NOMO-1 (cell line): ENCODE measurements around the gene TUFT1.
"Not testable (repeated sequence)": the region's sequence is repeated elsewhere in the genome, so short reads cannot be mapped to it uniquely, and the experiment has no call there.

Experiments
- DNase-seq, 2 experiments: peaks; one replicate each; lab custom pipeline; 2025; ENCODE audit not compliant: unreplicated experiment in 2 of 2; lab: John Stamatoyannopoulos, UW

The TUFT1 gene

GRCh38 chr1:151611832-151612500 is 71.9 kb downstream of the TUFT1 start, which contains the start of gene SNX27:
Gene SNX27 (plus strand): TSS chr1:151612050. CDS start chr1:151612202, 152 bp downstream.
- DNase-seq: peak; percentile 91 to 93

GRCh38 chr1:151612501-151613281 is 72.6 kb downstream of the TUFT1 start:
- DNase-seq: peak; percentile 17 to 25

DNA sequence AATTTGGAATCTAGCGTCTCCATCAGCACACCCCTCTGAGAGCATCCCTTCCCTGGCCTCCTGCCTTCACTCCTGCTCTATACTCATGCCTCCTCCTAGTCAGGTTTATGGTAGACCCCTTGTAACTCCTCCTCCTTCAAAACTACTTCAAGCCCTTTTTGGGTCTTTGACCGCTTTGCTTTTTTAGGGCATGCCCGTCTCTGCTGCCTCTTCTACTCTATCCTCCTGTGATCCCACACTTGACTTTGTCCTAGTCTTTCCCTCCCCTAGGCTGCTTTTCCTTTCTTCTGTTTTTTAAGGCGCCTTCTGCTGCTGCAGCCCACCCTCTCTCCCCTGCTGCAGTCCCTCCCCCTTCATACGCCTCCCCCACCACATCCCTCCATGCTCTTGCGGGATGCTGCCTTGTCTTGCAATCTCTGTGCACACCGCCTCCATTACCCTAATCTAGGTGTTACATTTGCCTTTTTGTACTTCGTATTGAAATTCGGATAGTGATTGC is 73.2 kb downstream of the TUFT1 start:
- no peak for DNase-seq

DNA sequence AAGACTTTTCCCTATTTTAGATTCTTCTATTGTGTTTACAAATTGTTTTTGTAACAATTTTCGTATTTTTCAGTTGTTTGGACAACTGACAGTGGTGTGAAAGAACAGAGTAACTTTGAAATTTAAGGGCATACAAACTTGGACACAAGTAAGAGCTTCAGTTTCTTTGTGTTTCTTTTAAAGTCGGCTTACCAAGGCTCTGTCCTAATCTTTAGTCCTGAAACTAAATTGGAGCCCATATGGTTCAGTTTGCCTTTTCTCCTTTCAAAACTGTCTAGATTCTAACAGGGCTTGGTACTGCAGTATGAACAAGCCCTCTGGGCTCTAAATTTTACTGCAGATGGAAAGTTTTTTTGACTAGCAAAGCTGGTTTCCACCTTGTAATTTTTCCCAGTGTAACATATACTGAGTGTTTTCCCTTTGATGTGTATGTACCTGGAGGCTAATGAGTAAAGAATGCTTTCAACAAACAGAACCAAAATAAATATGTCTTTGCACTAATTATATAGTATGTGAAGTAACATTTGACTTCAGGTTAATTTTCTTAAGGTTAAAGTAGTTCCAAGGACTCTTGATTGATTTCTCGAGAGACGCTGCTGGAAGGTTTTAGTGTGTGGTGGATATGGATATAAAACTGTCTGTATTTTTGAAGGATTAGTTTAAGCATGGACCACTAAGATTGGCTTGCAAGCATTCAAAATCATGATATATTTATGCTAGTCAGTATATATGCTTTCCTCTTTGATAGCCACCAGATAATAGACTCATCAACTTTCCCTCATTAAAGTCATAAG is 75.8 kb downstream of the TUFT1 start:
- no peak for DNase-seq

- DNase-seq: no peak
These were observed 76.4 kb downstream of the TUFT1 start for GRCh38 chr1:151616505-151616849.

- DNase-seq: no peak
These were observed 77.9 kb downstream of the TUFT1 start for GRCh38 chr1:151618003-151618402.

DNA sequence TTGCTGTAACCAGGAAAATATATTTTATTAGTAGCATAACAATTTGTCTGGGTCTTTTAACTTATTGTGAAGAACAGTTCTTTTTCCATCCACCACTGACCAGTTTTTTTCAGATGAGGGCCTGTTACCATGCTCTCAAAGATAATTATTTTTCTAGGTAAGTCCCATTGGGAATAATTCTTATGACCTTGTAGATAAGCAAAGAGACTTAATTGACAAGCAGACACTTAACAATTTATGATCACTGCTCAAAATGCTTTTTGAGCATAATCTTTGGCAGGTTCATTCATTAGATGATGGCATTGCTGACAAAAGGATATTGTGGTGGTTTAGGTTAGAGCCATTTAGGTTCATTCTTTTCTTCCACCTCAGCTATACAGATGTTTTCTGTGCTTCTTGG is 78.4 kb downstream of the TUFT1 start:
- DNase-seq: no peak

DNA sequence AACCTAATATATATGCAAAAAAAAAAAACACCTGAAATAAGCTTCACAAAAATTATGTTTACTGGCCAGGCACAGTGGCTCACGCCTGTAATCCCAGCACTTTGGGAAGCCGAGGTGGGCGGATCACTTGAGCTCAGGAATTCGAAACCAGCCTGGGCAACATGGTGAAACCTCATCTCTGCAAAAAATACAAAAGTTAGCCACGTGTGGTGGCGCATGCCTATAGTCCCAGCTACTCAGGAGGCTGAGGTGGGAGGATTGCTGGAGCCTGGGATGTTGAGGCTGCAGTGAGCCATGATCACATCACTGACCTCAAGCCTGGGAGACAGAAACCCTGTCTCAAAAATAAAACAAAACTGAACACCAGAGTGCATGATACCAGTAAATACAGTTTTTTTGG is 78.9 kb downstream of the TUFT1 start:
- DNase-seq: not testable (repeated sequence)

- no peak for DNase-seq
These were observed 79.5 kb downstream of the TUFT1 start for GRCh38 chr1:151619489-151620093.

GRCh38 chr1:151620286-151620685 is 80.2 kb downstream of the TUFT1 start:
- peak in 1 of 2 experiments; percentile 43 for DNase-seq

DNA sequence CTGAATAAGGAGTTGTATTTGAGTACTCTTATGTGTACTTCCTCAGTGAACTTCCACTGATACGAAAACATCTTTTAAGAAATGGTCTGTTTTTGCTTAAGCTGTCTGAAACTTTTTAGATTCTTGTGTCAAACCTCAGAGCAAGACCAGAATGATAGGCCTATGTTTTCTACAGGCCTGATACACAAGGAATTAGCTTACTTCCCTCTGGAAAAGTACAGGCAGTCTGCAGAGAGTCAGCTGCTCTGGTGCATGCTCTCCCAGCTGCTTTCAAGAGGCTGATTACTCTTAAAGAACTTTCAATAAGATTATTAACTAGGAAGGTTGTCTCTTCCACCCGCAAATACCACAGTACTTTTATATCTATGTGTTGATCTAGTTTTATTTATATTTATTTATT is 81.2 kb downstream of the TUFT1 start:
- DNase-seq: no peak

GRCh38 chr1:151624783-151625182 is 84.7 kb downstream of the TUFT1 start:
- no peak for DNase-seq

DNA sequence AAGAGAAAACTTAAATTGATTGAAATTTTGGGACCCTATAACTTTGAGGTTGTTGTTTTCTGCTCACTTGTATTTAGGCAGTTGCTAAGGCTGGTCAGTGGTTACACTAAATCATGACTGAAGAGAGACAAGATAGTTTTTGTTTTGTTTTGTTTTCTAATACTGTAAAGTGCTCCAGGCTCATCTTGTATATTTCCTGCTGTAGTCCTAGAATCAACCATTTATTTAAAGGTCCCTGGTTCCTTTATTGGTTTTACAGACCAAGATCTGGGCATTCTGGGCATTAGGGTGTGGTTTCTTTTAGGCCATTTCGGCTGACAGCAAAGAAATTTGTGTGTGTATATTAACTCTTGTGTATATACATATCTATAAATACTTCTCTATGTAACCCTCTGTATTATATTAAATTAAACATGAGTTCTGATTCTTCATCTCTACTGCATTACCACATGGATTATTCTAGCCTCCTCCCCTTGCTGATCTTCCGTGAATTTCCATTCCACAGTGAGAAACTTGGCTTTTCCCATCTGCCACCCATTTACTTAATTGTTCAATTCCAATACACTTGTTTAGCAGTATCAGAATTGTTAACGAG is 86.7 kb downstream of the TUFT1 start:
- DNase-seq: no peak

DNA sequence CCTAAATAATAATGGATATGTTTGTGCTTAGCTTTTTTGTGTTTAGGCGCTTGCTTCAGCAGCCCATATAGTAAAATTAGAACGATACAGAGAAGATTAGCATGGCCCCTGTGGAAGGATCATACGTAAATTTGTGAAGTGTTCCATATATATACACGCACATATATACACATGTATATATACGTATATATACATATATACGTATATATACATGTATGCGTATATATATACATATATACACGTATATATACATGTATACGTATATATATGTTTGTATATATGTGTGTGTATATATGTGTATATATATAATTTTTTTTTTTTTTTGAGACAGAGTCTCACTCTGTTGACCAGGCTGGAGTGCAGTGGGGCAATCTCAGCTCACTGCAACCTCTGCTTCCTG is 89.2 kb downstream of the TUFT1 start:
- DNase-seq: no peak
